ENCODE data around the gene TULP1.
"Not testable (repeated sequence)": the region's sequence is repeated elsewhere in the genome, so short reads cannot be mapped to it uniquely, and the experiment has no call there.

TULP1 gene

DNA sequence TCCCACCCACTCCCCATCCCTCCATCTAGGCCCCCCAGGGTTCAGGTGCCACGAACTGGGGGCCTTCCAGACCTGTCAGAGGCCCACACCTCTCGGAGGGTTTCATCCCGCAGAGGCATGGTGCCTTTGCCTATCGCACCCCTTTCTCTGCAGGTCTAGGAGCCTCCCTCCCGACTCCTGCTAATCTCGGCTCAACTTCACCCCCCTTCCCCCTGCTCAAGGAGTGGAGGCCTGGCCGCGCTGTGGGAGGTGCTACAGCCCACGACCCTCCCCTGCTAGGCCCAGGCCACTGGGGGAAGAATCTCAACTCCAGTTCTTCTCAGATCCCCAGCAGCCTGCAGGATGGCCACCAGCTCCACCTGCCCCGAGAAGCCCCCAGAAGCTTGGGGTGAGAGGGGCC, at the start of gene TULP1:
TSS of gene TULP1 (minus strand) at position 157 of the 400 bp plus-strand sequence. CDS start at position 119, 38 bp downstream.
- DNase-seq, result no peak

DNA sequence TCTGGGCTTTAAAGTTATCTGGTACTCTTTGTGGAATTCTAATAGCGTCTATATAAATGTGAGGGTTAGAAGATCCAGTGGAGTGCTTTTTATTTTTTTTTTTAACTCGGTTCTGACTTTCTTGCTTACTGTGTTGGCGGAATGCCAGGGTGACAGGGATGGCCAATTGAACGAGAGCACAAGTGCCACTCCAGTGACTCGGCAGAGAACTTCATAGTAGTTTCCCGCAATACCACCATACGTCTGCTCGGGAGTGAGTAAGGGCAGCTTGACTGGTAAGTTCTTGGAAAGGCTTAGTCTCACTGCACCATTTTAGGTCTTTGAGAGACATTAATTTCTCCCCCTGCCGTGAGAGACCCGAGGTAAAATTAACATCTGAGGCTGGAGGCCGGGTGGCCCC, 49.4 kb upstream of the TULP1 start:
- DNase-seq, result no peak

DNA sequence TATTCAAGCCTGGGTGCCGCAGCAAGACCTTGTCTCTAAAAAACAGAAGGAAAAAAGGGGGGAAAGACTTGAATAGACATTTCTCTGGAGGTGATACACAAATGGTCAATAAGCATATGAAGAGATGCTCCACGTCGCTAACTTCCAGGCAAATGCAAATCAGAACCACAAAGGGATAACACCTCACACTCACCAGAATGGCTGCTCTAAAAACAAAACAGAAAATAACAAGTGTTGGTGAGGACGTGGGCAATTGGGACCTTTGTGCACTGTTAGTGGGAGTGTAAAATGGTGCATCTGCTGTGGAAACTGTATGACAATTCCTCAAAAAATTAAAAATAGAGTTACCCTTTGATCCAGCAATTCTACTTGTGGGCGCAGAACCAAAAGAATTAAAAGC, 48.4 kb upstream of the TULP1 start:
- no peak for DNase-seq

DNA sequence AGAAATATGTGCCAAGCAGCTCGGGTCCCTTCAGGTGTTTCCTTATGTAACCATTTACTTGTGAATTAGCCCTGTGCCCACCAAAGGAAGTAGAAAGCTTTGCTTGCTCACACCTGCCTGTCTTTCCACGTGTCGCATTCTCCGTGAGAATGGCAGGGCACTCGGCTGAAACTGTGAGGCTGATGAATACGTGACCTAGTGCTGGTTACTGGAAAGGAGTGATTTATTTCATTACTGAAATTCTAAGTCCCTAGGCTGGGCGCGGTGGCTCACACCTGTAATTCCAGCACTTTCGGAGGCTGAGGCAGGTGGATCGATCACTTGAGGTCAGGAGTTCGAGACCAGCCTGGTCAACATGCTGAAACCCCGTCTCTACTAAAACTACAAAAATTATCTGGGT, 45.9 kb upstream of the TULP1 start:
- no peak for DNase-seq

DNA sequence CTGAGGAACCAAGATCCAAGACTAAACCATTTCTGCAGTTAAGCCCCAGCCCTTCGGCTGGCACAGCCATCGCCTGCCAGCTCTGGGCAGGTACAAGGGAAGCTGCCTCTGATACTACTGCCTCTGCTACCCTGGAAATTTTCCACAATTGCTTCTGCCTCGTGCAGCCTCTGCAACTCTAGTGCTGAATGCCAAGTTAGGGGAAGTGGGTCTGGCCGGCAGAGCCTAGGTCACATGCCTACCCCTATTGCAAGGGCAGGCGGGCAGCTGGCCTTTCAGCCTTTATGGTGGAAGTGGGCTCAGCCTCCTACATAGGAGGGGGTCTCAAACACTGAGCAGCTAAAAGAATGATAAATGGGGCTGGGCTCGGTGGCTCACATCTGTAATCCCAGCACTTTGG, 44.5 kb upstream of the TULP1 start:
- DNase-seq, result no peak

DNA sequence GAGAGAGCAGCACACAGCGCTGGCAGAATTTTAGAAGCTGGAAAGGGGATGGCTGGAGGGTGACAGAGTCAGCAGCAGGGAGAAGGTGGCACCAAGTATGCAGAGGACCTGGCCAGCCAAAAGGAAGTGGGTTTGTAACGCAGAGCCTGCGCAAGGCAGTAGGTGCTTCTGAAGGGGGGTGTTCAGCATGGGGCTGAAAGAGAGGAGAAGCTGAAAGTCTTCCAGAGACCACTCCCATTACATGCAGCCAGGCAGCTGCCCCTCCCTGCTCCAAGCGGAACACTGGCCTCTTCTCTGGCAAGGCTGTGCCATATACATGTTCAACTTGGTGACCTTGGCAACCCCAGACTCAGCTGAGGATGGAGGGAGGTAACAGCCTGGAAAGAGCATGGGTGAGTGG, 42.1 kb upstream of the TULP1 start:
- no peak for DNase-seq

DNA sequence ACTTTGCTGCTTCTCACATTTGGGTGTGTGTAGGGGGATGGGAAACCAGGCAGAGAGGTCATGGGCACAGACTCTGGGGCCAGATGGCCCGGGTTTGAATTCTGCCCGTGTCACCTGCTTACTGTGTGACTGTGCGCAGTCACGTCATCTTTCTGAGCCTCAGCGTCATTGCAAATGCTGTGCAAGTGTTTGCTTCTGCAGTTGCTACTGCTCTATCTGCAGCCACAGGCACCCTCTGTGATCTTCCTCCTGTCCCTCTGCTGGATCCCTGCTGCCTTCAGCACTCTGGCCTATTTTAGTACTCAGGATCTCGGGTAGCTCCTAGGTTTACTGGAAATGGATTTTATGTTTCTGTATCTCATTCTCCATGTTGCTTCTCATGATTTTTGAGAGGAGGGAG, 40.6 kb upstream of the TULP1 start:
- DNase-seq, result no peak

DNA sequence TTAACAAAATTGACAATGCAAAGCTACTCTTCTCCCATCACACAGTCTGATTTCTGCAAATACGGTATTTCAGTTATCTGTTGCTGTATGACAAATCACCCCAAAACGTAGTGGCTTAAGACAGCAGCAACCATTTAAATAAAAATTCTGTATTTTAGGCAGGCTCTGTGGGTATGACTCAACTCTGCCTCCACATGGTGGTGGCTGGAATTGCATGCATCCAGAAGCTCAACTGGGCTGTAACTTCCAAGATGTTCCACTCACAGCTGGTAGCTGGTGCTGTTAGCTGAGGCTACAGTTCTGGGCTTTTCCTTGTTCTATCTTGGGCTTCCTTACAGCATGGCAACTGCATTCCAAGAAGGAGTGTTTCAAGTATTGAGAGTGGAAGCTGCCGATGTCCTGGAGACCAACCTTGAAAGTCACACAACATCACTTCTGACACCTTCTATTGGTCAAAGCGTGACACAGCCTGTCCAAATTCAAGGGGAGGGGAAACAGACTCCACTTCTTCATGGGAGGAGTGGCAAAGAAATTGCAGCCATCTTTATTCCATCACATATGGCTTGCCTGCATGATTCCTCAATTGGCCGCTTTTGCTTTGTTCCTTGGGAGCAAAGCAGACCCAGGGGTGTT, 39.7 kb upstream of the TULP1 start:
- DNase-seq, result no peak

DNA sequence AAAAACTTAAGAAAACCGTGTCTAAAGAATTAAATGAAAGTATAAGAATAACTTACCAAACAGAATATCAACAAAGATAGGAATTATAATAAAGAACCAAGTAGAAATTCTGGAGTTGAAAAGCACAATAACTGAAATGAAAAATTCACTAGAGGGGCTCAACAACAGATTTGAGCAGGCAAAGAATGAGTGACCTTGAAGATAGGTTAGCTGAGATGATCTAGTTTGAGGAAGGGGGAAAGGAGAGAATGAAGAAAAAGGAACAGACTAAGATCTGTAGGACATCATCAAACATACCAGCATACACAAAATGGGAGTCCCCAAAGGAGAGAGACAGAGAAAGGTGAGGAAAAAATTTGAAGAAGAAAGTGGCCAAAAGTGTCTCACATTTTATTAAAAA, 37.7 kb upstream of the TULP1 start:
- DNase-seq, result no peak

DNA sequence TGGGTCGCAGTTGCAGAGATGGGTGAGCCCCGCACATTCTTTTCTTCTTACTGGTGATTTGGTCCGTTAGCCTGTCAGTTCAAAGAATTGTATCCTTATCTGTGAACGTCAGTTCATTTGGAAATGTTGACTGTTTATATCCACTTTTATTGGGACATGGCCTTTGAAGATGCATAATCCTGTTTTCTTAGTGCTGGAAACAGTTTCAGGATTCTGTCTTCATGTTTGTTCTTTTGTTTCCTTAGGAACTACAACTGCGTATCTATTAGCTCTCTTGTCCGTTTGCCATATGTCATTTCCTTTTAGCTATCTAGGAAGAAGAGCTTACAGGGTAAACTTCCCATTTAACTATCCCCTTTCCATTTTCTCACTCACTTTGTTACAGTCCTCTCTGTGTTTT, 35.0 kb upstream of the TULP1 start:
- no peak for DNase-seq

DNA sequence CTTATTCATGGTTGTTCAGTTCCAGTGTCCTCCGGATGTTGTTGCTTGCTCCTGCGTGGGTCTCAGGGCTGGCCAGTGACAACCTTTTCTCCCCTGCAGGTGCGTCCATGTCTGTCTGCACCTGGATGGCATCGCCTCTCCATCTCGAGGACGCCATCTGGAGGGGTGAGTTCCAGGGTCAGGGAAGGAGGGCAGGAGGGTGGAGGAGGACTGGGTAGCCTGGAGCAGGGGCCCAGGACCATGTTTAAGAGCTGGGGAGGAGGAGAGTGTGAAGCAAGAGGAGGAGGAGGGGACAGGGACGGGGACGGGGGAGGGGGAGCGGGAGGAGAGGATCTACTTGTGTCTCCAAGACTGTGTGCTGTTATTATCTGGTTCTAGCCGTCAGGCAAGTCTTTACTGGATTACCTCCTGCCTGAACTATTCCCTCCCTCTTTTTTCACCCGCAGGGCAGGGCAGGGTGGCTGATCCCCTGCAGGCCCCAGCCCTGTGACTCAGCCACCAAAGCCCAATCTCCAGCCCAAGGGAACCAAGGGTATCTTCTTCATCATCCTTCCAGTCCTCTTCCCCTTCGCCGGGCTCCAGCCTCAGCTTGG, 32.2 kb upstream of the TULP1 start:
- no peak for DNase-seq

DNA sequence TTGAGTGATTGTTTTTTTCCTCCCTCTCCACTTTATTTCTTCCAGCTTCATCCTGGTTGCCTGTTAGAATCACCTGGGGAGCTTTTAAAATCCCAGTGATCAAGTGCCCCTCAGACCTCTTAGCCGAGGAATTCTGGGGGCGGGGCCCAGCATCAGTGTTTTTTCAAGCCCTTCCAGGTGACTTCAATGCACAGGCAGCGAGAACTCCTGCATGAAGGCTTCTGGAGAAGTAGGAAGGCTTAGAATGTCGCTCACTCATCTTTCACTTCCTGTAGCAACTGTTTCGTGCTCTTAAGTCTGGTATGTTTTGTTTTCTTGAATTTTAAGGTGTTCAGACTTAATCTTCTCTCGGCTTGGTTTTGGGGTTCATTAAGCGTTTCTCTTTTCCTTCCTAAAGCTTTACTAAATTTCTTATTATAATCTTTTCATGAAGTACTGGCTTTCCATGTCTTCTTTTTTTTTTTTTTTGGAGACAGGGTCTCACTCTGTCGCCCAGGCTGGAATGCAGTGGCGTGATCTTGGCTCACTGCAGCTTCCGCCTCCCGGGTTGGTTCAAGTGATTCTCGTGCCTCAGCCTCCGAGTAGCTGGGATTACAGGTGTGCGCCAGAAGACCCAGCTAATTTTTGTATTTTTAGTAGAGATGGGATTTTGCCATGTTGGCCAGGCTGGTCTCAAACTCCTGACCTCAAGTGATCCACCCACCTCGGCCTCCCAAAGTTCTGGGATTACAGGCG, 30.9 kb upstream of the TULP1 start:
- DNase-seq, result no peak

DNA sequence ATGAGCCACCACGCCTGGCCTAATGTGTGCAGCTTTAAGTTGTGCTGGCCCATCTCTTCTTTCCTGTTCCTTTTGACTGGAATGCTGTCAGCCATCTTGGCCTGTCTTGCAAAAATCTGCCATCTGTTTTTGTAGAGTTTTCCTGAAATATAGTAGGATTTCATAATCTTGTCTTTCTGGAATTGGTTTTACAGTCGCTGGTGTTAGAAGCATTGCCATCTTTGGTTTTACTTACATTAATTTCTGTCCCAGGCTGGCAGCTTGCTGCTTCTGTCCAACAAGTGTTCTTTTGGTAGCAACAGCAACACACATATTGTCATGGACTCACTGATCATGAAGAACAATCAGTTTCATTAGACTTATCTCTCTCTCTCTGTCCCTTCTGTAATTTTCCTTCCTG, 29.1 kb upstream of the TULP1 start:
- no peak for DNase-seq

DNA sequence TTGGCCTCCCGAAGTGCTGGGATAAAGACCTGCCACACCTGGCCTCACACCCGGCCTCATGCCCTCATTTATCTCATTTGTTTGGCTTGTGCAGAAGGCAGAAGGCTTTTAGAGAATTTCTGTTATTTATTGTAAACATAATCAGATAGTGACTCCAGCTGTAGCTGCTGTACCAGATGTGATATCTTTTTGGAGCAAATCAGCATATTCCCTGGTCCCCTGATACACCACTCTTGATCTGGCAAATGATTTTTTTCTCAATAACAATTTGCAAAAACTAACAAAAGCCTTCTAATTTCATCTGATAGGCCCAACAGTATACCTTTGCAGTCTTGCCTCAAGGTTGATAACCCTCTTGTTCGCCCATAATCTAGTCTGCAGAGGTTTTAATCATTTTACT, 26.5 kb upstream of the TULP1 start:
- DNase-seq, result no peak

DNA sequence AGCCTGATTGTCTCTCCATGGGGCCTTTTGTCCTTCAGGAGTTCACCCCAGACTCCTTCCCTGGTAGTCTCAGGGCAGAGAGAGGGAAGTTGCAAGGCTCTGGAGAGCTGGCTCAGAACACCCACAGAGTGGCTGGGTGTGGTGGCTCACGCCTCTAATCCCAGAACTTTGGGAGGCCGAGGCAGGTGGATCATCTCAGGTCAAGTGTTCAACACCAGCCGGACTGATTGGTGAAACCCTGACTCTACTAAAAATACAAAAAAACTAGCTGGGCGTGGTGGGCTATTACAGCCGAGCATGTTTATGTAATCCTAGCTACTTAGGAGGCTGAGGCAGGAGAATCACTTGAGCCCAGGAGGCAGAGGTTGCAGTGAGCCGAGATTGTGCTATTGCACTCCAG, 23.2 kb upstream of the TULP1 start:
- not testable (repeated sequence) for DNase-seq

DNA sequence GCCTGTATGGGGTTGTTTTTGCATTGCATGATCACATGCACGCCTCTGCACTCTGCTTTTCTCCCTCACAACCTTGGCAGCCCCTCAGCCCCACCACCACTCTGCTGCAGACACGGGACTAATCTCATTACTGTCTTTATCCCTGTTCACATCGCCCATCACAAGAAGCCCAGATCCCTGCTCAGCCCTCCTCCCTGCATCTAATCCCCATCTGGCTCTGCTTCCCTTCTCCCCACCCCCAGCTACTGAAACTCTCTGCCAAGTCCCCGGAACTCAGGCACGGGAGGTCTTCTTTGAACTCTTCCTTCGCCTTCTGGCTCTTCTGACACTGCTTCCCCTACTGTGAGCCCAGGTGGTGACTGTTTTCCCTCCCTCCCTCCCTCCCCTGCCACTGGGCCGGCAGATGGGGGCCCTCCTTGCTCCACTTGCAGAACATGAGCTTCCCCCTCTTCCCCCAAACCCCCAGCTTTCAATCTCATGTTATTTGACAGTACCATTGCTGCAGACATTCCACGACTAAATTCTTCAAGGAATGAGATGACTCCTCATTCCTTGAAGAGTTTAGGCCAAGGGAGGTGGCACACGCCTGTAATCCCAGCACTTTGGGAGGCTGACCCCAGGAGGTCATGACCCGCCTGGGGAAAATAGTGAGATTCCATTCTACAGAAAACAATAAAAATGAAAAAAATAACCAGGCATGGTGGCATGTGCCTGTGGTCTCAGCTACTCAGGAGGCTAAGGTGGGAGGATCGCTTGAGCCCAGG, 21.9 kb upstream of the TULP1 start:
- no peak for DNase-seq

DNA sequence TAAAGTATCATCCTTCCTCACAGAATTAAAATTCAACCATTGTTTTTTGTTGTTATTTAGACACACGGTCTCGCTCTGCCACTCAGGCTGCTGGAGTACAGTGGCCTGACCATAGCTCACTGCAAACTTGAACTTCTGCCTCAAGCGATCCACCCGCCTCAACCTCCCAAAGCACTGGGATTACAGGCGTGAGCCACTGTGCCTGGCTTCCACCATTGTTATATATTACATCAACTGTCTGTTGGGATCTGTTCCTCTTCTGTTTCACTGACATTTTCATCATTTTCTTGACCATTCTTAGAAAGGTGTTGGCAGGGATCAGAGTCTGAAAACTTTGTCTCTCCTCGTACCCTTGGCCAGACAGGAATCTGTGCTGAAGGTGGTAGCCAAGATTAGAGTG, 21.3 kb upstream of the TULP1 start:
- no peak for DNase-seq

DNA sequence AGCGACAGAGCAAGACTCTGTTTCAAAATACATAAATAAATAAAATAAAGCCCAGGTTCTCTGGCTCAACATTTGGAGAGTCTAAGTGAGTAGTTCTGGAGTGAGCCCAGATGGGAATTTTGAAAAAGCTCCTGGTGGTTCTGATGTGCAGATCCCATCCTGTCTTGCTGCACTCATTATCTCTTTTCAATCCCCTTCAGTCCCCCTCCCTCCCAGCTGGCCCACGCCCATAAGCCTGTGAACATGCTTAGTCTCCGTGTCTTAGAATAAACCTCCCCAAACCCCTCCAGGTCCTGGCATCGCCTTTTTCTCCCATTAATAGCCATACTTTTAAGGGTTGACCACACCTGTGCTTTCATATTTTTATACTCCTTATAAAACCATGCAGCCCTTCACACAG, 19.4 kb upstream of the TULP1 start:
- no peak for DNase-seq

DNA sequence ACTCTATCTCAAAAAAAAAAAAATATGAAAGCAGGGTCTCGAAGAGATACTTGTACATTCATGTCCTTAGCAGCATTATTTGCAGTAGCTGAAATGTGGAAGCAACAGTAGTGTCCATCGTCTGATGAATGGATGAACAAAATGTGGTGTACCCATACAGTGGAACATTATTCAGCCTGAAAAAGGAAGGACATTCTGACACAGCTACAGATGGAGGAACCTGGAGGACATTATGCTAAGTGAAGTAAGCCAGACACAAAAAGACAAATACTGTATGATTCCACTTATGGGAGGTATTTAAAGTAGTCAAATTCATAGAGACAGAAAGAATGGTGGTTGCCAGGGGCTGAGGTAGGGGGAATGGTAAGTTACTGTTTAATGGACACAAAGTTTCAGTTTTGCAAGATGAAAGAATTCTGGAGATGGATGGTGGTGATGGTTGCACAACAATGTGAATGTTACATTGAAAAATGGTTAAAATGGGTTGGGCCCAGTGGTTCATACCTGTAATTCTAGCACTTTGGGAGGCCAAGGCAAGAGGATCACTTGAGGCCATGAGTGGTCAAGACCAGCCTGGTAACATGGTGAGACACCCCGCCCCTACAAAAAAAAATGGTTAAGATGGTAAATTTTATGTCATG, 11.8 kb upstream of the TULP1 start:
- DNase-seq, result no peak

DNA sequence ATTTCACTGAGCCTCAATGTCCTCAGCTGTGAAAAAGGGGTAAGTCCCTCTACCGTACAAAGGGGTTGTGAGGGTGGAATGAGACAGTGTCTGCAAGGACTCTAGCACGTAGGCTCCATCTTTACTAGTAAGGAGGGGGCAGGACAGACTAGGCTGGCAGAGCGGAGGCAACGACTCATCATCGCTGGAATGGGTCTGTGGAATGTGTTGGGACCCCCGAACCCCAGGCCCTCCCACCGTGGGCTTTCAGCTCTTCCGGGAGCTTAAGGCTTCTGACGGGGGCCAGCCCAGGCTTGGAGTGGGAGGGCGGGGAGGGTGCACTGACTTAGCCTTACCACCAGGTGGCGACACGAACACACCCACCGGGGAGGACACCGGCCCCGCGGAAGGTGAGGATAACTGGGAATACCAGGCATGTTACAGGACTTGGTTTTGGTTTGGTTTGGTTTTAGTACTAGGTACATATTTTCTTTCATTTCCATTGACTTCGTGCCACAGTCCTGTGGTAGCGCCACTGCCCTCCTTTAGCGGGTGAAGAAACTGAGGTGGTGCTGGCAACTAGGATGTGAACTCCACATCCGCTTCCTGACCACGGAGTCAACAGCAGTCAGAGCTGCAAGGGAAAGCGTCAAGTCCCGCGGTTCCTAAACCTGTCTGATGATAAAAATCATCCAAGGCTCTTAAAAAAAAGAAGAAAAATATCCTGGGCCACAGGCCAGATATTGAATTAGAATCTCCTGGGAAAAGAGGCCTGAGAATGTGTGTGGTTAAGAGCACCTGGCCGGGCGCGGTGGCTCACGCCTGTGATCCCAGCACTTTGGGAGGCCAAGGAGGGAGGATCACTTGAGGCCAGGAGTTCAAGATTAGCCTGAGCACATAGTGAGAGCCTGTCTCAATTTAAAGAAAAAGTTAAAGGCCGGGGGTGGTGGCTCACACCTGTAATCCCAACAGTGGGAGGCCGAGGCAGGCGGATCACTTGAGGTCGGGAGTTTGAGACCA, 10.3 kb upstream of the TULP1 start:
- DNase-seq, result peak; percentile 13 to 24

DNA sequence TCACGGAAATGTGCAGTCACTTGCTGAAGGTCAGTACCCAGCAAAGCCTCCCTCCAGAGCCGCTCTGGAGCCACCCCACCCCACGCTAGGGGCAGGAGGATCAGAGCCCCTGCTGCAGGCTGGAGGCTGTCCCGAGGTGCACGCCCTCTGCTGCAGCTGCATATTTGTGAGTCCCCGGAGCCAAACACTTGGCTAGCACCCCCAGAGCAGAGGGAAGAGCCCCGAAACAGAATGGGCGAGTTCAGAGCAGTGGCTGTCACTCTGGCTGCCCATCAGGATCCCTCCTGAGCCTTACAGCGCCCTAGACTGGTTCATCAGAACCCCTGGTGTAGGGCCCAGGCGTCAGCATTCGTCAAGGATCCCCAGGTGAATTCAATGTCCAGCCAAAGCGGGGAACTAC, 9.5 kb upstream of the TULP1 start:
- DNase-seq, result no peak

DNA sequence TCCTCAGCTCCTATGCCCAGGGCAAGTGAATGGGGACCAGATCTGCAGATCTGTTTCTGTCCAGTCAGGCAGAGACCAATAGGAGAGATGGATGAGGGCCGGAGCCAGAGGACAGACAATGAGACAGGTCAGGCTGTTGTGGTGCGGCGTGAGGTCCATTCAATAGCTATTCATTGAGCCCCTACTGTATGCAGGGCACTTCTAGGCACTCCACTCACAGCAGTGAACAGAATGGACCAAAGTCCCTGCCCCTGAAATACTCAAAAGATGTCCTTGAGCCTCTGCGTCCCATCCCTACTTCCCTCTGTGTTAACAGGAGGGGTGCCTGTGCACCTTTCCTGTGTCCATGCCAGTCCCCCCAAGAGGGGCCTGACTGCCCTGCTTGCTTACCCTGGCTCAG, 8.5 kb upstream of the TULP1 start:
- no peak for DNase-seq
